H1 (cell line): Measurements from ENCODE around the gene POLR1H. TPM values are rescaled to one million over a fixed set of nuclear protein-coding genes. Genes with fewer than 3 reads are reported as not detected.

ENCODE experiments used
- CTCF ChIA-PET: fragments of 300-600 bp; sonication (Branson Sonifier 250); formaldehyde crosslinking; loops from one replicate; lab custom pipeline; 2021; ENCODE audit not compliant: partially characterized antibody; lab: Charles Lee
- POLR2A ChIA-PET: fragments of 300-600 bp; sonication (Branson Sonifier 250); formaldehyde crosslinking; loops from one replicate; lab custom pipeline; 2021; ENCODE audit warnings: inconsistent platforms; ENCODE audit not compliant: partially characterized antibody; lab: Charles Lee
- DNase-seq, 2 experiments: peaks; one replicate each; pipeline versions ENCODE4 v3.0.0 to v3.0.0-alpha.2; 2010 to 2022; ENCODE audit warnings: low spot score in 2 of 2, low read depth in 1 of 2, mixed read lengths in 1 of 2
- FAIRE-seq: peaks from 2 replicates; lab custom pipeline; 2011; peaks lifted over from hg19 to GRCh38; lab: Jason Lieb, UNC
- H2AFZ ChIP-seq: 2 replicates; pipeline ENCODE4 v1.8.1; 2012; ENCODE audit warnings: low read length, inconsistent platforms
- H2AK5ac ChIP-seq: 2 replicates; pipeline ENCODE4 v1.6.1; 2013; ENCODE audit warnings: low read depth, low read length
- H2BK120ac ChIP-seq: replicated peaks from 2 replicates; pipeline ENCODE3; 2013; ENCODE audit warnings: low read depth, low read length, inconsistent platforms
- H2BK12ac ChIP-seq: 2 replicates; pipeline ENCODE4 v1.6.1; 2013; ENCODE audit warnings: low read depth, low read length
- H2BK15ac ChIP-seq: 2 replicates; pipeline ENCODE4 v1.6.1; 2013; ENCODE audit warnings: low read length
- H2BK20ac ChIP-seq: 2 replicates; pipeline ENCODE4 v1.6.1; 2013; ENCODE audit warnings: low read length
- H2BK5ac ChIP-seq: 2 replicates; pipeline ENCODE4 v1.6.1; 2013; ENCODE audit warnings: low read depth, low read length
- H3K14ac ChIP-seq: 2 replicates; pipeline ENCODE4 v1.6.1; 2013; ENCODE audit warnings: inconsistent platforms; ENCODE audit not compliant: insufficient read length
- H3K18ac ChIP-seq: 2 replicates; pipeline ENCODE4 v1.6.1; 2013; ENCODE audit warnings: low read length; ENCODE audit errors: extremely low read depth
- H3K23ac ChIP-seq: 2 replicates; pipeline ENCODE4 v1.6.1; 2013; ENCODE audit warnings: inconsistent platforms; ENCODE audit not compliant: insufficient read length
- H3K23me2 ChIP-seq: 2 replicates; pipeline ENCODE4 v1.6.1; 2013; ENCODE audit warnings: low read depth, low read length
- H3K27ac ChIP-seq: 2 replicates; pipeline ENCODE4 v1.6.1; 2011; ENCODE audit warnings: low read depth, low read length, inconsistent platforms
- H3K27me3 ChIP-seq, 4 experiments: replicated peaks in 1 of 4; 1 replicate in 1 of 4; 2 replicates in 3 of 4; pipeline versions ENCODE4 v1.6.1 to v1.8.1; 2011 to 2013; ENCODE audit warnings: low read length in 3 of 4, mild to moderate bottlenecking in 3 of 4, inconsistent platforms in 2 of 4, mixed read lengths in 2 of 4, moderate library complexity in 1 of 4; ENCODE audit not compliant: control insufficient read depth in 3 of 4, insufficient read depth in 3 of 4; ENCODE audit errors: extremely low read depth in 1 of 4
- H3K36me3 ChIP-seq, 4 experiments: 2 replicates each; pipeline versions ENCODE4 v1.6.1 to v1.8.1; 2011 to 2013; ENCODE audit warnings: mild to moderate bottlenecking in 4 of 4, low read length in 3 of 4, moderate library complexity in 2 of 4, control low read depth in 1 of 4, inconsistent platforms in 1 of 4; ENCODE audit not compliant: insufficient read depth in 4 of 4, control insufficient read depth in 2 of 4
- H3K4ac ChIP-seq: replicated peaks from 2 replicates; pipeline ENCODE3; 2013; ENCODE audit warnings: low read length, low read depth, mixed read lengths, inconsistent platforms; ENCODE audit not compliant: insufficient read length
- H3K4me1 ChIP-seq, 4 experiments: replicated peaks in 1 of 4; 1 replicate in 1 of 4; 2 replicates in 3 of 4; pipeline versions ENCODE4 v1.6.1 to v1.8.1; 2011 to 2013; ENCODE audit warnings: low read length in 3 of 4, inconsistent platforms in 2 of 4, mixed read lengths in 1 of 4; ENCODE audit not compliant: insufficient read depth in 4 of 4, control insufficient read depth in 3 of 4
- H3K4me2 ChIP-seq, 2 experiments: 2 replicates each; pipeline versions ENCODE4 v1.6.1 to v1.8.1; 2011 to 2013; ENCODE audit warnings: low read depth in 2 of 2, low read length in 2 of 2, control low read depth in 1 of 2, inconsistent platforms in 1 of 2, mild to moderate bottlenecking in 1 of 2; ENCODE audit not compliant: insufficient read depth in 1 of 2
- H3K4me3 ChIP-seq, 4 experiments: fragments of 200-600, 300-600 bp in 1 of 4; sonication (generic), shearing (Covaris generic), sonication (Bioruptor Twin) in 1 of 4; 2 replicates each; pipeline versions ENCODE4 v1.5.1 to v1.8.1; 2011 to 2016; ENCODE audit warnings: low read length in 4 of 4, low read depth in 3 of 4, control low read depth in 2 of 4, inconsistent platforms in 2 of 4, mild to moderate bottlenecking in 2 of 4, mixed read lengths in 1 of 4, moderate library complexity in 1 of 4; ENCODE audit not compliant: insufficient read depth in 2 of 4; ENCODE audit errors: extremely low read depth in 1 of 4
- H3K56ac ChIP-seq: replicated peaks from 2 replicates; pipeline ENCODE3; 2013; ENCODE audit warnings: low read depth, mild to moderate bottlenecking, mixed read lengths, low read length, inconsistent platforms; ENCODE audit not compliant: insufficient read length
- H3K79me1 ChIP-seq: 2 replicates; pipeline ENCODE4 v1.6.1; 2013; ENCODE audit warnings: low read depth, low read length, control low read depth
- H3K79me2 ChIP-seq, 2 experiments: 2 replicates each; pipeline versions ENCODE4 v1.6.1 to v1.8.1; 2012 to 2013; ENCODE audit warnings: low read length in 2 of 2, mild to moderate bottlenecking in 2 of 2, inconsistent platforms in 1 of 2; ENCODE audit not compliant: insufficient read depth in 2 of 2, control insufficient read depth in 1 of 2
- H3K9ac ChIP-seq, 4 experiments: replicated peaks in 1 of 4; 1 replicate in 1 of 4; 2 replicates in 3 of 4; pipeline versions ENCODE4 v1.6.1 to v1.8.1; 2011 to 2013; ENCODE audit warnings: low read depth in 3 of 4, low read length in 3 of 4, control low read depth in 2 of 4, mild to moderate bottlenecking in 2 of 4, moderate library complexity in 2 of 4, inconsistent platforms in 1 of 4; ENCODE audit errors: extremely low read depth in 1 of 4
- H3K9me3 ChIP-seq, 2 experiments: 2 replicates each; pipeline versions ENCODE4 v1.6.1 to v1.8.1; 2012 to 2013; ENCODE audit warnings: mild to moderate bottlenecking in 2 of 2, moderate library complexity in 2 of 2, control low read depth in 1 of 2, inconsistent platforms in 1 of 2, low read depth in 1 of 2, low read length in 1 of 2, mixed read lengths in 1 of 2; ENCODE audit not compliant: insufficient read depth in 2 of 2
- H4K20me1 ChIP-seq, 2 experiments: replicated peaks in 1 of 2; 2 replicates each; pipeline versions ENCODE3 to v1.8.1; 2011 to 2013; ENCODE audit warnings: inconsistent platforms in 2 of 2, low read length in 2 of 2, mild to moderate bottlenecking in 1 of 2; ENCODE audit not compliant: insufficient read depth in 2 of 2, control insufficient read depth in 1 of 2
- H4K5ac ChIP-seq: 2 replicates; pipeline ENCODE4 v1.6.1; 2013; ENCODE audit warnings: low read length, low read depth, mixed read lengths, inconsistent platforms; ENCODE audit not compliant: insufficient read length
- H4K8ac ChIP-seq: 2 replicates; pipeline ENCODE4 v1.8.0; 2013; ENCODE audit warnings: mild to moderate bottlenecking, moderate library complexity, low read length, inconsistent platforms; ENCODE audit not compliant: insufficient read depth; ENCODE audit errors: extremely low read depth
- H4K91ac ChIP-seq: replicated peaks from 2 replicates; pipeline ENCODE3; 2013; ENCODE audit warnings: low read length, mixed read lengths, inconsistent platforms; ENCODE audit not compliant: insufficient read length
- CEBPB ChIP-seq: IDR thresholded peaks from 2 replicates; pipeline ENCODE4 v1.6.1; 2012; ENCODE audit warnings: low read depth, low read length
- CTBP2 ChIP-seq: IDR thresholded peaks from 2 replicates; pipeline ENCODE4 v1.7.0; 2011; ENCODE audit warnings: borderline replicate concordance, mild to moderate bottlenecking, moderate library complexity, mixed read lengths, low read length; ENCODE audit not compliant: insufficient read depth, insufficient read length
- HDAC2 ChIP-seq, 2 experiments: fragments of 300-600 bp in 1 of 2; sonication (generic) in 1 of 2; IDR thresholded peaks; 2 replicates each; pipeline ENCODE4 v1.6.1; 2011 to 2012; ENCODE audit warnings: low read depth in 2 of 2, low read length in 2 of 2, mild to moderate bottlenecking in 2 of 2, moderate library complexity in 2 of 2, borderline replicate concordance in 1 of 2, inconsistent platforms in 1 of 2
- KDM5A ChIP-seq: fragments of 200-600 bp; IDR thresholded peaks from 2 replicates; pipeline ENCODE4 v1.7.1; 2012; ENCODE audit warnings: mild to moderate bottlenecking, low read length, inconsistent platforms, mixed read lengths
- MAFK ChIP-seq: IDR thresholded peaks from 2 replicates; pipeline ENCODE4 v1.6.1; 2012; ENCODE audit warnings: low read depth, mild to moderate bottlenecking, improper control_type of control experiment, low read length
- RNF2 ChIP-seq: fragments of 200-900, 300-1000 bp; sonication (generic); IDR thresholded peaks from 2 replicates; pipeline ENCODE4 v1.7.1; 2016; ENCODE audit warnings: borderline replicate concordance, low read depth, mild to moderate bottlenecking, antibody characterized with exemption, low read length; ENCODE audit not compliant: poor library complexity, severe bottlenecking; ENCODE audit errors: missing control alignments
- SIN3A ChIP-seq, 2 experiments: IDR thresholded peaks in 1 of 2; conservative IDR thresholded peaks in 1 of 2; 2 replicates each; pipeline ENCODE4 v1.6.1; 2011 to 2012; ENCODE audit warnings: low read length in 2 of 2, improper control_type of control experiment in 1 of 2, low read depth in 1 of 2, mild to moderate bottlenecking in 1 of 2
- SP1 ChIP-seq: IDR thresholded peaks from 2 replicates; pipeline ENCODE4 v1.6.1; 2011; ENCODE audit warnings: low read depth, low read length
- WGBS, 2 experiments: shearing (Covaris generic) in 1 of 2; methylation state at CpG; one replicate each; pipeline versions ENCODE4 v1.1.6 to v1.1.7; 2013 to 2015; ENCODE audit warnings: low lambda C conversion rate in 2 of 2, mixed read lengths in 2 of 2, inconsistent platforms in 1 of 2, low coverage in 1 of 2, missing lambda C conversion rate in 1 of 2; ENCODE audit not compliant: insufficient replicate concordance in 2 of 2, insufficient coverage in 1 of 2, insufficient read length in 1 of 2; ENCODE audit errors: extremely low coverage in 1 of 2, missing lambda C conversion rate in 1 of 2; 5-methylcytosine and 5-hydroxymethylcytosine counted together
- polyA plus RNA-seq, 7 experiments: library from polyadenylated mRNA; depleted of rRNA in 3 of 7; stranded (reverse) in 5 of 7; unstranded in 2 of 7; fragments of >200 nt in 5 of 7; fragments of 200-250 nt in 2 of 7; gene quantifications; 1 replicate in 5 of 7; 2 replicates in 1 of 7; 4 replicates in 1 of 7; pipeline versions ENCODE4 v1.2.1 to v1.2.3, GENCODE V29; 2011 to 2013; ENCODE audit warnings: missing spikeins in 2 of 7, mixed read lengths in 2 of 7
- total RNA-seq: library from RNA; stranded (reverse); fragmentation: NEBNext Ultra II Directional; extraction: Animal tissue kit (Norgen Biotek cat#: 25700); gene quantifications from 2 replicates; pipeline ENCODE4 v1.2.1, GENCODE V29; 2021
- TF ChIP-seq, protein P1 (sequence below): IDR thresholded peaks from 2 replicates; pipeline ENCODE4 v1.6.1; 2012; ENCODE audit warnings: inconsistent platforms

POLR1H gene
- total and polyA plus RNA-seq, 2 of the 8 experiments (the other 6 are each of a cell fraction or from before 2014, with no cell fraction given): 31.5 to 82.2 TPM

DNA sequence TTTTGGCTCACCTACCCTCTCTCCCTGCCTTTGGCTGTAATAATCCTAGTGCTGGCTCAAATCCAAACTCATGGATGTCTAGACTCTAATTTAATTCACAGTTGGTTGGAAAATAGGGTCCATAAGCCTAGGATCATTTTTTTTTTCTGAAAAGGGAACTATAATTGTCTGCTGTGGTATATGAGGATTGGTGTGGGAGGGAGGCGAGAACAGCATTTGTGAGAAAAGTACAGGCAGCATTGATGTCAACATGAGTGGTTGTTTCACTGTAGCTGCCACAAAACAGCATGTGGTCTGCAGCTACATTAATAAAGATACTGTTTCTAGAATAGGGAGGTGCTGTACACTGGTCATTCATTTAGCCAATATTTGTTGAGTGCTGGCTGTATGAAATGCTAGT is 18.6 kb upstream of the POLR1H start:
- no peak overlapping the region for H3K56ac ChIP-seq
- H2AFZ ChIP-seq: no peak overlapping the region
- H2BK120ac ChIP-seq: no peak overlapping the region
- H3K23me2 ChIP-seq: no peaks in the 10 kb centered on the region
- ChIA-PET POLR2A (no interaction called here), CTCF (no interaction called here)
- H3K4me1 ChIP-seq: no peaks in the 10 kb centered on the region
- H3K14ac ChIP-seq: no peak overlapping the region
- H4K20me1 ChIP-seq: peaks cover 1 to 2% of the 10 kb centered on the region in 2 experiments
- no peak overlapping the region for H3K4me2 ChIP-seq
- H4K8ac ChIP-seq: no peak overlapping the region
- H4K5ac ChIP-seq: no peak overlapping the region
- FAIRE-seq (no peak), DNase-seq (no peak)
- H2BK12ac ChIP-seq: no peak overlapping the region
- no peak overlapping the region for H3K4ac ChIP-seq
- no peak overlapping the region for H2BK15ac ChIP-seq
- H2AK5ac ChIP-seq: no peak overlapping the region
- no peak overlapping the region for H3K27ac ChIP-seq
- no peak for TF ChIP-seq CTBP2
- no peak for TF ChIP-seq SP1
- TF ChIP-seq, protein P1, sequence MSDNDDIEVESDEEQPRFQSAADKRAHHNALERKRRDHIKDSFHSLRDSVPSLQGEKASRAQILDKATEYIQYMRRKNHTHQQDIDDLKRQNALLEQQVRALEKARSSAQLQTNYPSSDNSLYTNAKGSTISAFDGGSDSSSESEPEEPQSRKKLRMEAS: no peak
- TF ChIP-seq MAFK: no peak
- no peak for TF ChIP-seq HDAC2 (IDR thresholded peaks at IDR 0.05; ENCODE audit: borderline replicate concordance in 1 of 2, low read depth in 2 of 2, low read length in 2 of 2)
- TF ChIP-seq KDM5A: no peak
- no peak for TF ChIP-seq RNF2
- TF ChIP-seq SIN3A (conservative IDR thresholded peaks at IDR 0.05 in 1 of 2, IDR thresholded peaks at IDR 0.05 in 1 of 2; ENCODE audit: low read depth in 1 of 2, low read length in 2 of 2): no peak
- TF ChIP-seq CEBPB: no peak
- H3K9me3 ChIP-seq: no peaks in the 10 kb centered on the region
- H2BK5ac ChIP-seq: no peak overlapping the region
- H3K36me3 ChIP-seq: no peaks in the 10 kb centered on the region
- WGBS, 2 experiments: 82% methylated on average over 1 of the region's 1 CpG; no CpG with 5 or more reads in 1 of the 2 experiments
- H3K4me3 ChIP-seq: no peak overlapping the region
- H4K91ac ChIP-seq: no peak overlapping the region
- no peak overlapping the region for H3K18ac ChIP-seq
- H2BK20ac ChIP-seq: no peak overlapping the region
- no peaks in the 10 kb centered on the region for H3K27me3 ChIP-seq
- H3K79me1 ChIP-seq: no peaks in the 10 kb centered on the region
- no peaks in the 10 kb centered on the region for H3K79me2 ChIP-seq
- no peak overlapping the region for H3K23ac ChIP-seq
- H3K9ac ChIP-seq: no peak overlapping the region
